Measurements from ENCODE around the gene RBM7. TPM values are rescaled to one million over a fixed set of nuclear protein-coding genes. Genes with fewer than 3 reads are reported as not detected.

RBM7 gene
- total RNA-seq, 1 donor from 2014 or later = 40.1 TPM

DNA sequence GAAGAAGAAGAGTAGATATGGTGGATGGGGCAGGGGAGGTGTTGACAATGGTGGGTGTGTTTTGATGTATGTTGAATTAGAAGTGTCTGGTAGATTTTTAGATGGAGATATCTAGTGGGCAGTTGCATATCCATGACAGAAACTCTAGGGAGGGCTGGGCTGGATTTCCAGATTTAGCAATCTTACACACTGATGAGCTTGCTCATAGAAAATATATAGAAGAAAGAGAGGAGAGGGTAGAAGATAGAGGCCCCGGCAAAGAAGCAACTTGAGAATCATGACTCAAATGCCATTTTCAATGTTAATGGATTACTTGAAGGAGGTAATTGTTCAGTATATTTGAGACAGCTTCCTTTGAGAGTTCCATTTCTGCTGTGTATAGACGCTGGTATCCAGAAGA, 47.0 kb downstream of the RBM7 start:
- H3K4me1 Mint-ChIP-seq = peaks cover 16% of the 10 kb centered on the region
- H3K36me3 Mint-ChIP-seq (ENCODE audit: low read depth) = peaks cover 58% of the 10 kb centered on the region
- no peaks in the 10 kb centered on the region for H3K27me3 Mint-ChIP-seq
- no peak overlapping the region for H3K4me3 Mint-ChIP-seq
- no peak overlapping the region for H3K27ac Mint-ChIP-seq
- intact Hi-C loops (cut with micrococcal nuclease) = no loop called here
- H3K9me3 Mint-ChIP-seq = no peaks in the 10 kb centered on the region
- no peak for DNase-seq

DNA sequence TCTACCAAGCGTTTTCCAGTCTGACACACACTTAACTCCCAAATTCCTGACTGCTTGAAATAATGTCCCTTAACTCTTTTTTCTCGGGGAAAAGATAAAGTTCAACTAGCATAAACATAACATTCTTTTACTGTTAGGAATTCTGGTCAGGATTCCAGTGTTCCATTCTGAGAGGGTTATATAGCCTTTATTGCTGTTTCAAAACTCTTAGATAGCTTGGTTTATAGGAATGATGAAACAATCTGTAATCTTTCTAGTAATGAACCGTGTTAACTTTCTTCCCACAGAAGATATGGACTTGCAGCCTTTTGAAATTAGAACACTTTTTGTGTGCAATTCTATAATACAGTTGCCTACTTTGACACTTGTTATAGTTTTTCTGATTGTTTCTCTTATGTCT, 47.4 kb downstream of the RBM7 start:
- intact Hi-C loops (cut with micrococcal nuclease) = no loop called here
- no peaks in the 10 kb centered on the region for H3K27me3 Mint-ChIP-seq
- peaks cover 59% of the 10 kb centered on the region for H3K36me3 Mint-ChIP-seq (ENCODE audit: low read depth)
- H3K4me1 Mint-ChIP-seq = peaks cover 15% of the 10 kb centered on the region
- no peak overlapping the region for H3K27ac Mint-ChIP-seq
- no peak for DNase-seq
- H3K4me3 Mint-ChIP-seq = no peak overlapping the region
- H3K9me3 Mint-ChIP-seq = no peaks in the 10 kb centered on the region

DNA sequence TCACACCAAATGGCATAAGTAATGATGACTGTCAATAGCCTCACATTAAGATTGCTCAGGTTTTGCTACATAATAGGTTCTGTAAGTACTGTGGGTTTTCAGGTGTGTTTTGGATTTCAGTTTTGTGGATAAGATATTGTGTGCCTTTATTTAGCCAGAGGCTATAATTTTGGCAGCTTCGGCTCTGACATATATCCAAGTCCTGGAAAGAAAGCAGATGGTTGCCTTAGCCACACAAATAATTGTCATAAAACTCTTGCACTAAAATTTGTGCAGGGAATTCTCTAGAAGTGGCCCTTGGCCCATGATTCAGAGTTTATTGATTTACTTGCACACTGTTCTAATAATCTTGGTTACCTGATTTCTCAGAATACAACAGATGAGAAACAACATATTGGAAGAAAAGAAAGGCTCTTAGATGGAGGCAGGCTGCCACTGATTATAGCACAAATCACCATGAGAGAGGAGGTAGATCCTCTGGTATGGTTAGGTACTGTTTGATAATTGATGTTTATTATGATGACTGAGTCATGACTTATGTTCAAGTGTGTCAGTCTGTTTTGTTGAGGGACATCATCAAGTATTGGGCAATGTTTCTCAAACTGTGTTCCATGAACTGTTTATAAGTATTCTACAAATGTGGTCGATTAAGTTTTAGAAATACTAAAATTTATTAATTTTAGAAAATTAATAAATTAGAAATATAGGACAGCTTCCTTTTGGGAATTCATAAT, 48.5 kb downstream of the RBM7 start:
- no peaks in the 10 kb centered on the region for H3K9me3 Mint-ChIP-seq
- DNase-seq = no peak
- intact Hi-C loops (cut with micrococcal nuclease) = no loop called here
- H3K27me3 Mint-ChIP-seq = no peaks in the 10 kb centered on the region
- peaks cover 64% of the 10 kb centered on the region for H3K36me3 Mint-ChIP-seq (ENCODE audit: low read depth)
- H3K4me3 Mint-ChIP-seq = no peak overlapping the region
- no peak overlapping the region for H3K27ac Mint-ChIP-seq
- peaks cover 13% of the 10 kb centered on the region for H3K4me1 Mint-ChIP-seq

DNA sequence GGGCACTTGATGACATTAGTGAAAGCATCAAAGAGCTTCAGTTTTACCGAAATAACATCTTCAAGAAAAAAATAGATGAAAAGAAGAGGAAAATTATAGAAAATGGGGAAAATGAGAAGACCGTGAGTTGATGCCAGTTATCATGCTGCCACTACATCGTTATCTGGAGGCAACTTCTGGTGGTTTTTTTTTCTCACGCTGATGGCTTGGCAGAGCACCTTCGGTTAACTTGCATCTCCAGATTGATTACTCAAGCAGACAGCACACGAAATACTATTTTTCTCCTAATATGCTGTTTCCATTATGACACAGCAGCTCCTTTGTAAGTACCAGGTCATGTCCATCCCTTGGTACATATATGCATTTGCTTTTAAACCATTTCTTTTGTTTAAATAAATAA, 49.4 kb downstream of the RBM7 start:
- Mint-ChIP-seq H3K4me3 (no peak overlapping the region), H3K9me3 (no peaks in the 10 kb centered on the region), H3K27ac (no peak overlapping the region), H3K36me3 (ENCODE audit: low read depth) (peaks cover 55% of the 10 kb centered on the region), H3K27me3 (no peaks in the 10 kb centered on the region), H3K4me1 (peaks cover 8% of the 10 kb centered on the region)
- DNase-seq = no peak
- intact Hi-C loops (cut with micrococcal nuclease) = no loop called here

DNA sequence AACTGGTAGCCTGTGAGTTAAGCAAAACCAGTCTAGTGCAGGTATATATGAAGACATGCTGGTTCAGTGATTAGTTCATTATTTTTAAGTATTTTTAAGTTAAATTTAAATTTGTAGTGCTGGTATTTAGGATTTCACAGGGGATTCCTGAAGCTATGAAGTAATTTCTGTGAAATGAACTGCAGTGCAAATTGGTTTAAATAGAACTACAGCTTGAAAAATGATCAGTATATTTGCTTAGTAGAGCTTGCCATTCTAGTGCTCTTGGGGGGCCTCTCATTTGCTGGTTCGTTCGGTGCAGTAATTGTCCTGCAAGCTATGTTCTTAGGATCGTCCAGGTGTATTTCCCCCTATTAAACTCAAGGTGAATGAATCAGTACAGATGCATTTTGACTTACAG, 51.9 kb downstream of the RBM7 start:
- peaks cover 39% of the 10 kb centered on the region for H3K36me3 Mint-ChIP-seq (ENCODE audit: low read depth)
- no peak overlapping the region for H3K27ac Mint-ChIP-seq
- no peaks in the 10 kb centered on the region for H3K27me3 Mint-ChIP-seq
- H3K4me3 Mint-ChIP-seq = no peak overlapping the region
- peaks cover 2% of the 10 kb centered on the region for H3K4me1 Mint-ChIP-seq
- DNase-seq = no peak
- intact Hi-C loops (cut with micrococcal nuclease) = no loop called here
- H3K9me3 Mint-ChIP-seq = no peaks in the 10 kb centered on the region

Other genes with a start within 250 kb of the RBM7 start
- not detected in 2 replicates for gene NNMT, start 104.3 kb upstream of the RBM7 start, total RNA-seq
- 6.4 and 6.8 TPM in 2 replicates for gene C11orf71, start 155 bp upstream of the RBM7 start, total RNA-seq
- 98.6 and 99.5 TPM in 2 replicates for gene REXO2, start 38.8 kb downstream of the RBM7 start, total RNA-seq
- gene NXPE1, start 159.2 kb downstream of the RBM7 start, total RNA-seq = not detected in 2 replicates
- not detected in 2 replicates for gene NXPE4, start 195.1 kb downstream of the RBM7 start, total RNA-seq

Data from activated CD4-positive, alpha-beta T cell treated with anti-CD3 and anti-CD28 coated beads, Interleukin-2, amount 10 ng/mL, durations not matched to agents 24 days and 14 days (primary cell).